Stimulated activated naive CD8-positive, alpha-beta T cell treated with anti-CD3 and anti-CD28 coated beads, Interleukin-15, amount 100 ng/mL, for 72 hours (primary cell): ENCODE data around the gene SDK2.
"Not testable (repeated sequence)": the region's sequence is repeated elsewhere in the genome, so short reads cannot be mapped to it uniquely, and the experiment has no call there.

ENCODE experiments used
- ATAC-seq: fragments of 150-1000 bp; cut with Tn5 transposase; 2 replicates; pipeline ENCODE4 v1.10.0; 2021; ENCODE audit warnings: mild to moderate bottlenecking, moderate library complexity
- DNase-seq, 2 donors: peaks; one replicate each; pipeline ENCODE4 v3.0.0; 2021 to 2022
- H3K27ac Mint-ChIP-seq, 2 donors: one replicate each; pipeline ENCODE4 v1.8.0; 2022; ENCODE audit warnings: mild to moderate bottlenecking in 2 of 2, mixed read lengths in 2 of 2, moderate library complexity in 2 of 2
- H3K27me3 Mint-ChIP-seq: one replicate; pipeline ENCODE4 v1.8.0; 2022; ENCODE audit warnings: mixed read lengths
- H3K4me1 Mint-ChIP-seq: one replicate; pipeline ENCODE4 v1.8.0; 2022; ENCODE audit warnings: mild to moderate bottlenecking, mixed read lengths
- H3K4me3 Mint-ChIP-seq, 2 donors: one replicate each; pipeline ENCODE4 v1.8.0; 2022; ENCODE audit warnings: mild to moderate bottlenecking in 2 of 2, mixed read lengths in 2 of 2, moderate library complexity in 1 of 2
- H3K9me3 Mint-ChIP-seq, 2 donors: one replicate each; pipeline ENCODE4 v1.8.0; 2022; ENCODE audit warnings: mixed read lengths in 2 of 2

SDK2 gene

DNA sequence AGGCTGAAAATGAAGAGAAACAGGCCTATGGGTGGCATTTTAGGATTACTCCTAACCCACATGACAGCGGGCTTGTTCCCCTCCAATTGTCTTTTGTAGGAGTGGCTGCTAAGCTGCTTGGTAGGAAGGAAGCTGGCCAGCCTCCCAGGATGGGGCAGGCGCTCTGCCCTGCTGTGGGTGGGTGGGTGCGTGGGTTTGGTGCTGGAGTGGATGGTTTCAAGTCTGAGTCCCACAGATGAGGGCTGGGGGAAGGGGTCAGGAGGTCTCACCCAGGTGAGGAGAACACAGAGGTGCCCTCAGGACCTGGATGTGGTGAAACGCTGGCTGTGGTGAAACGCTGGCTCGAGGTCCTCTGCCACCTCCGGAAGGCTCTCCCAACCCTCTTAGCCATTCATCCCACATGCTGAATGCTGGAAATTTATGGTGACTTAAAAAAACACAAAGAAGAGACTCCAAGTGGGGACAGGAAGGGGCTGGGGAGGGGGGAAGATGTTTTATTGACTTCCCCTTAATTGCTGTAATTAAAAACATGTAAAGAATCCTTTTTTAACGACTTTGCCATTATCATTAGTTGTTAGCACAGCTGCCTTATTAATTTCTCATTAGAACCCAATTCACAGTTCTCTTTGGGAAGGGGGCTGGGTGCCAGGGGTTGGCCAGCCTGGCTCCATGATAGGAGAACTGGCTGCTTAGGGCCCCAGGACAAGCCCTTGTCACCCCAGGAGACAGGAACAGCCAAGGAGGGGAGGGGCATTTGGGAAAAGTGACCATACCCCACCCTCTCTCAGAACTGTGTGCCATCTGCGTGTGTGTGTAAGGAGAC is 178.9 kb downstream of the SDK2 start:
- no peaks in the 10 kb centered on the region for H3K27me3 Mint-ChIP-seq
- H3K4me3 Mint-ChIP-seq: no peak overlapping the region
- ATAC-seq (no peak), DNase-seq (no peak)
- H3K27ac Mint-ChIP-seq: no peak overlapping the region
- no peaks in the 10 kb centered on the region for H3K4me1 Mint-ChIP-seq
- peaks cover 6 to 8% of the 10 kb centered on the region in 2 donors for H3K9me3 Mint-ChIP-seq

DNA sequence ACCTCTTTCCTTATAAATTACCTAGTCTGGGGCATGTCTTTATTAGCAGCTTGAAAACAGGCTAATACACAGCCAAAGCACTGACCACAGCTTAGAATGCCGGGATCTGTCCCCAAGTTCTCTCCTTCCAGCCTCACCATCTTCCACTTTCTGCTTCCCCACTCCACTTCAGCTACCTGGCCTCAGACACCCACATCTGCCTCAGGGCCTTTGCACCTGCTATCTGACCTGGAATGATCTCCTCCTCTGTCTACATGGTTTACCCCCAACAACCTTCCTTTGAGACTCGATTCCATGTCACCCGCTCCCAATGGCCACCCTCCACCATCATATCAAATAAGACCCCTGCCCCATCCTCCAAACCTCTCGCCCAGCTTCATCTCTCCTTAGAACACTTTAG is 179.8 kb downstream of the SDK2 start:
- Mint-ChIP-seq H3K4me1 (no peaks in the 10 kb centered on the region), H3K4me3 (no peak overlapping the region), H3K27ac (peak overlapping the region in 1 of 2 donors; percentile 59), H3K27me3 (no peaks in the 10 kb centered on the region), H3K9me3 (peaks cover 6 to 8% of the 10 kb centered on the region in 2 donors)
- ATAC-seq: no peak
- DNase-seq: no peak

DNA sequence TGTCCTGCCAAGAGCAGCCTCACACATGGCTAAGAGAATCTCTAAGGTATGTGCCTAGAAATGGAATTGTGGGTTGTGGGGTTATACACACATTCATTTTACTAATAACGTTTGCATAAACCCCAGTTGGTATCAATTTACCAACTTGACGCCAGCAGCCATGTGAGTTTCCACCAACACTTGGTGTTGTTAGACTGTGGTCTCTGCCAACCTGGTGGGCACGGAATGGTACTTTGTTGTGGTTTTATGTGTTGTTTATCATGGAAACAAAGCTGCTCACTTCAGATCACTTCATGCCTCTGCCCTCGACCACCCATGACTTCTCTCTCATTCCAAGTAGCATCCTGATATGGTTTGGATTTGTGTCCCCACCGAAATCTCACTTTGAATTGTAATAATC is 180.4 kb downstream of the SDK2 start:
- Mint-ChIP-seq H3K4me3 (no peak overlapping the region), H3K4me1 (no peaks in the 10 kb centered on the region), H3K27ac (no peak overlapping the region), H3K9me3 (peaks cover 6 to 8% of the 10 kb centered on the region in 2 donors), H3K27me3 (no peaks in the 10 kb centered on the region)
- no peak for ATAC-seq
- no peak for DNase-seq

DNA sequence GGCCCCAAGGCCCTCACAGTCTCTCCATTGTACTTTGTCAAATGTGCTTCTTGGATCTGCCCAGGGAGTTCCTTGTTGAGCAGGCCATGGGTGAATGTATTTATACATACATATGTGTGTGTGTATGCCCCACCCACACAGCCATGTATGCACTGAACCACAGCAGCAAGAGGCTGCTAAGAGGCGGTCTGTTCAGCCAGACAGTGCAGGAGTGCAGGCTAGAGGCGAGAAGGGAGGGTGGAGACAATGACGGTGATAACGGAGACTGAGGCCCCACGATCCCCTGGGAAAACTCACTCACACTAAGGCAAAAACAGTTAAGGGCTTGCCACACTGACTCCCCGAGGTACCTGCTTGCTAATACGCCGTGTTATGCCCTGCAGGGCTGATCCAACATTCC is 181.4 kb downstream of the SDK2 start:
- DNase-seq (no peak), ATAC-seq (no peak)
- Mint-ChIP-seq H3K4me1 (no peaks in the 10 kb centered on the region), H3K4me3 (no peak overlapping the region), H3K9me3 (peaks cover 6 to 8% of the 10 kb centered on the region in 2 donors), H3K27me3 (no peaks in the 10 kb centered on the region), H3K27ac (no peak overlapping the region)

DNA sequence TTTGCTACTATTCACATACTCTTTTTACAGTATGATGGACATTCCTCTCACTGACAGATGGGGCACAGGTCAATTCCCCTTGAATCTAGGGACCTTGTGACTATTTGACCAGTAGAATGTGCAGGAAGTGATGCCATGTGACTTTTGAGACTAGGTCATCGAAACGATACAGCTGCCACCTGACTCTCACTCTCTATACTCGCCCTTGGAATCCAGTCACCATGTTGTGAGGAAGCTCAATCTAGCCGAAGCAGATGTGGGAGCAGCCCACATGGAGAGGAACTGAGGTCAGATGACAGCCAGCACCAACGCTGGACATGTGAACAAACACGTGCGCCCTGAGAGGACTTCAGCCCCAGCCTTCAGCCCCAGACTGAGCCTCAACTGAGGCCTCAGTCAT is 184.3 kb downstream of the SDK2 start:
- H3K4me3 Mint-ChIP-seq: no peak overlapping the region
- DNase-seq (no peak), ATAC-seq (no peak)
- H3K27me3 Mint-ChIP-seq: no peaks in the 10 kb centered on the region
- no peak overlapping the region for H3K27ac Mint-ChIP-seq
- peaks cover 6 to 8% of the 10 kb centered on the region in 2 donors for H3K9me3 Mint-ChIP-seq
- H3K4me1 Mint-ChIP-seq: no peaks in the 10 kb centered on the region

DNA sequence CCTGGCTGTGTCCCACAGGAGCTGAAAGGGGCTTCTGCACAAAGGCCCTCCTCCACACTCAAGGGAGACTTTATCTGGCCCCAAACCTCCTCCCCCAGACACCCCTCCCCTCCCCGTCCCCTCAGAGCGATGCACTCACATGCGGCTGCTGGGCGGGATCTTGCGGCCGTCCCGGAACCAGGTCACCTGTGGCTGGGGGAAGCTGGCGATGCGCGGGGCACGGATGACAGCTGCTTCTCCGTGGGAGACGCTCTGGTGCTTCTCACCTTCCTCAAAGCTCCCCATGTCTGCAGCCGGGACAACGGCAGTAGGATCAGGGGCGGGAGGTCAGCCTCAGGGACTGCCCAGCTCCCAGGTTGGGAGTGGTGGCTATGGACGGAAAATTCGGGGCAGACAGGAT is 188.5 kb downstream of the SDK2 start:
- ATAC-seq (no peak), DNase-seq (no peak)
- H3K4me3 Mint-ChIP-seq: no peak overlapping the region
- H3K9me3 Mint-ChIP-seq: peaks cover 0 to 17% of the 10 kb centered on the region in 2 donors
- no peak overlapping the region for H3K27ac Mint-ChIP-seq
- no peaks in the 10 kb centered on the region for H3K4me1 Mint-ChIP-seq
- no peaks in the 10 kb centered on the region for H3K27me3 Mint-ChIP-seq

DNA sequence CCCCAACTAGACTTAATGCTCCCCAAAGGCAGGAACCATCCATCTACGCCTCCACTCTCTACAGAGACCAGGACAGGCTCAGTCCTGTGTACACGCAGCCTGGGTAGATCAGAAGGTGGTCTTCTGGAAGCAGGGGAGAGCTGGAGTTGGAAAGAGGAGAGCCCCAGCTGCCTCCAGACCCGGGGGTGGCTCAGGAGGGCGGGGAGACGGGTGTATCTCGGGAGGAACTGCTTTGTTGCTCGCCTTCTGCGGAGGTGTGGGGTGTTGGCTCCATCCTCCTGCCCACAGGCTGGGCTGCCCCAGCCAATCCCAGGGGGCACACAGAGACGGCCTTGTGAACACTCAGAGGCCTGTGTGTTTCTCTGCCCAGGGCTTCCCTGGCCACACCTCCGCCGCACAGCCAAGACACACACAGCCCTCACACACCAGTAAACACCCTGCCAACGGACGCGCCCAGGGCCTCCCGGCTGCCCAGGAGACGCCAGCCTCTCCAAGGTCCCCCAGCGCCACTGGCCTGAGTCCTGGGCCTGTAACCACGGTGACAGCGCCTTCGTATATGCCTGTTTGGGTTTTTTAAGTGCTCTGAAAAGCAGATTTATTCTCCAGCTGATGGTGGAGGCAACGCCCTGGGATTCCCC is 189.1 kb downstream of the SDK2 start:
- Mint-ChIP-seq H3K4me3 (no peak overlapping the region), H3K9me3 (peaks cover 0 to 17% of the 10 kb centered on the region in 2 donors), H3K27ac (no peak overlapping the region), H3K4me1 (no peaks in the 10 kb centered on the region), H3K27me3 (no peaks in the 10 kb centered on the region)
- DNase-seq (no peak), ATAC-seq (no peak)

DNA sequence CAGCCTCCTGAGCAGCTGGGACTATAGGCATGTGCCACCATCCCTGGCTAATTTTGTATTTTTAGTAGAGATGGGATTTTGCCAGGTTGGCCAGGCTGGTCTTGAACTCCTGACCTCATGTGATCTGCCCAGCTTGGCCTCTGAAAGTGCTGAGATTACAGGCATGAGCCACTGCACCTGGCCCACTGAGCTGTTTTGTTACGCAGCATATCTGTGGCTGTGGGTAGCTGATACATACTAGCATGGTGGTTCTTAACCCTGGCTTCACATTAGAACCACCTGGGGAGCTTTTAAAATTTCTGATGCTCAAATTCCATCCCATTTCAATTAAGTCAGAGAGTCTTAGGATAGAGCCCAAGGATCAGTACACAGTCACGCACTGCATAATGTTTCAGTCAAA is 190.8 kb downstream of the SDK2 start:
- not testable (repeated sequence) for H3K4me3 Mint-ChIP-seq, H3K27me3 Mint-ChIP-seq, ATAC-seq, H3K4me1 Mint-ChIP-seq, DNase-seq
- H3K27ac Mint-ChIP-seq: peak overlapping the region in 1 of 2 donors; percentile 76
- H3K9me3 Mint-ChIP-seq: peaks cover 0 to 17% of the 10 kb centered on the region in 2 donors

DNA sequence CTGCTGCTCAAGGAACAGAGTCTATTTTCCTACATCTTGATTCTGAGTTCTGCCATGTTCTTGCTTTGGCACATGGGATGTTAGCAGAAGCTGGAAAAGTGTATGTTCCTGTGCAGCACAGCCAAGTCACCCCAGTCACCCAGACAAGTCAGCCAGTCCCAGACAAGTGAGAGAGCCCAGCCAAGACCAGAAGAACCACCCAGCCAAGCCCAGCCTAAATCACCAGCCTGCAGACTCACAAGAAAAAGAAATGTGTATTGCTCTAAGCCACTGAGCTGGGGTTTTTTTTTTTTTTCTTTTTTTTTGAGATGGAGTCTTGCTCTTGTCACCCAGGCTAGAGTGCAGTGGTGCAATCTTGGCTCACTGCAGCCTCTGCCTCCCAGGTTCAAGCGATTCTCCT is 191.2 kb downstream of the SDK2 start:
- no peak for DNase-seq
- H3K27me3 Mint-ChIP-seq: no peaks in the 10 kb centered on the region
- no peak overlapping the region for H3K27ac Mint-ChIP-seq
- H3K9me3 Mint-ChIP-seq: peaks cover 0 to 17% of the 10 kb centered on the region in 2 donors
- ATAC-seq: no peak
- H3K4me1 Mint-ChIP-seq: no peaks in the 10 kb centered on the region
- no peak overlapping the region for H3K4me3 Mint-ChIP-seq

DNA sequence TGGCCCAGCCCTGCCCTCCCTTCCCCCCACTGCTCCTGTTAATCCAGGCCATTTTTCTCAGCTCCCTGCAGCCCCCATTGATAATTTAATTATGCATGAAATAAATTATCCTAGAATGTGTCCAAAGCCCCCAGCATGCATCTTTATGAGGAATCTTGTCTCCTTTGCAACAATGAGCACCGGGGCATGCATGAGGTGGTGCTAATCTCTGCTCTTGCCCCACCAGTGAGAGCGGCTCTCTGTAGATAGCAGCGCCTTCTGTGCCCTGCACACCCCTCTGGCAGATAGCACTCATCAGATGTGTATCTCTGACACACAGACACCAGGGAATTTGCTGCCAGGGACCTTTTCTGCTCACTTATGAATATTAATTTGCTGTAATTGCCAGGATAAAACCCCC is 192.2 kb downstream of the SDK2 start:
- H3K27me3 Mint-ChIP-seq: no peaks in the 10 kb centered on the region
- peaks cover 0 to 17% of the 10 kb centered on the region in 2 donors for H3K9me3 Mint-ChIP-seq
- H3K4me1 Mint-ChIP-seq: no peaks in the 10 kb centered on the region
- H3K4me3 Mint-ChIP-seq: no peak overlapping the region
- ATAC-seq (no peak), DNase-seq (no peak)
- no peak overlapping the region for H3K27ac Mint-ChIP-seq

DNA sequence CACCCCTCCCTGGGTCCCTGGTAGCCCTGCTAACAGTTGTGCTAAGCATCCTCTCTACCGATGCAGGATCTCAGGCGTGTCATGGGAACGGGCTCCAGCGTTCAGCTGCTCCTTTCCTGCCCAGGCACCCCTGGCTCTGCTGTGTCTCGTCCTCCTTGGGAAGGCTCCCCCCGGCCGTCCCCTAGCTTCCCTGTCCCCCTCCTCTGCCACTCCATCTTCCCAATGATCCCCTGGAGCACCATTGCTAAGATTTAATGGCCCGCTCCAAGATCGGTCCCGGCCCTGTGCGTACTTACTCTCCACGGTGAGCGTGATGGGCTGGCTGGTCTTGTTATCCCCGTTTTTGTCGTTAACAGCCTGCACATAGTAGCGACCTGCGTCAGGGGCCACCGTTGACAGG is 196.9 kb downstream of the SDK2 start:
- H3K27me3 Mint-ChIP-seq: no peaks in the 10 kb centered on the region
- DNase-seq (no peak), ATAC-seq (no peak)
- no peak overlapping the region for H3K4me3 Mint-ChIP-seq
- no peaks in the 10 kb centered on the region for H3K4me1 Mint-ChIP-seq
- peak overlapping the region; percentile 12 to 34 for H3K27ac Mint-ChIP-seq
- H3K9me3 Mint-ChIP-seq: peaks cover 0 to 4% of the 10 kb centered on the region in 2 donors

DNA sequence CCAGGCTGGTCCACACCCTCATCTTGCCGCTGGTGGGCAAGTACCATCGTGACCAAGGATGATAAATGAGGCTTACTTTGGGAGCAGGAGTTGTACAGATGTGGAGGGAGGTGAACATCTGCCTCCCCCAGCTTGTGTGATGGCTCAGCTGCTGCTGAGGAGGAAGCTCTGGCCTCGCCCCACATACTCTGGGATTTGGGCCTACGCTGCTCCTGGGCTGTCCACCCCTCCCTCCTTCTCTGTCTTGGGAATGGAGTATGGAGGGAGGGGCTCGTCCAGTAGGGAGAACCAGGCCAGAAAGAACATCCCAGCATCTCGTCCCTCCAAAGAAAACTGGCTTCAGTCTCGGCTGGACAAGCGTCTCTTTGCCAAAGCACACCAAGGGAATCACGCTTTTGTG is 197.6 kb downstream of the SDK2 start:
- Mint-ChIP-seq H3K4me3 (no peak overlapping the region), H3K27ac (peak overlapping the region in 1 of 2 donors; percentile 5), H3K9me3 (no peaks in the 10 kb centered on the region)

DNA sequence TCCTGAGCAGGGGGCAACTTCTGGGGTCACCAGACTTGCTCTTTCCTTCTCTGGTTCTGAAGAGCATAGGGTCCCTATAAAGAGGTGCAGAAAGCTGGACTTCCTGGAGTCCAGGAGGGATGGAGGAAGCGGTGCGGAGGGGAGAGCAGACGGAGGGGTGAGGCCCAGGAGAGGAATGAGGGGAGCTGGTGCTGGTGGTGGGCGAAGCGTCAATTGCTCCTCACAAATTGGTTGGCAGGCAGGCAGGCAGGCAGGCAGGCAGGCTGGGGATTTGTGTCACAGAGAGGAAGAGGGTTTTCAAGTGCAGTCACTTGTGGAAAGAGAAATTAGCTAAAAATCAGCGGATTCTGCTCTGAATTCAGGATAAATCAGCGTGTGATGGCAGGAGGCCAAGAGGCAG is 198.8 kb downstream of the SDK2 start:
- Mint-ChIP-seq H3K27me3 (no peaks in the 10 kb centered on the region), H3K9me3 (no peaks in the 10 kb centered on the region), H3K4me1 (no peaks in the 10 kb centered on the region), H3K4me3 (no peak overlapping the region), H3K27ac (no peak overlapping the region)
- DNase-seq (no peak), ATAC-seq (no peak)

More for the DNA sequence above, 197.6 kb downstream of the SDK2 start:
- no peak for DNase-seq
- H3K4me1 Mint-ChIP-seq: no peaks in the 10 kb centered on the region
- no peak for ATAC-seq
- no peaks in the 10 kb centered on the region for H3K27me3 Mint-ChIP-seq

DNA sequence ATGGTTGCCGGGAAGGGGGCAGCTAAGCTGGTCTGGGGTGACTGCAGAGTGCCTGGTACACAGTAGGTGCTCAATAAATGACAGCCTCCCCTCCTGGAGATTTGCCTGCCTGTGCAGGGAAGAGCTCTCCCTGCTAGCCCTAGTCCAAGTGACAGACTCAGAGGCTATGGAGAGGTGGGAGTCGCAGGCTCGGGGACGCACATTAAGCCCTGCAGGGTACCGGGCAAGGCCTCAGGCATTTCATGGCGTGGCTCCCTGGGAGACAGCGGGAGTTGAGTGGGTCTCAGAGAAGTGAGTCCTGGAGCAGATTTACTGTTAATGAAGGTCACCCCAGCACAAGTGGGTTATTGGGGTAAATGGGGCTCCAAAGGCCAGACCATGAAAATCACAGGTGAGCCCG is 200.2 kb downstream of the SDK2 start:
- H3K4me3 Mint-ChIP-seq: no peak overlapping the region
- H3K4me1 Mint-ChIP-seq: no peaks in the 10 kb centered on the region
- H3K27me3 Mint-ChIP-seq: no peaks in the 10 kb centered on the region
- H3K9me3 Mint-ChIP-seq: no peaks in the 10 kb centered on the region
- DNase-seq: no peak
- no peak overlapping the region for H3K27ac Mint-ChIP-seq
- ATAC-seq: no peak

DNA sequence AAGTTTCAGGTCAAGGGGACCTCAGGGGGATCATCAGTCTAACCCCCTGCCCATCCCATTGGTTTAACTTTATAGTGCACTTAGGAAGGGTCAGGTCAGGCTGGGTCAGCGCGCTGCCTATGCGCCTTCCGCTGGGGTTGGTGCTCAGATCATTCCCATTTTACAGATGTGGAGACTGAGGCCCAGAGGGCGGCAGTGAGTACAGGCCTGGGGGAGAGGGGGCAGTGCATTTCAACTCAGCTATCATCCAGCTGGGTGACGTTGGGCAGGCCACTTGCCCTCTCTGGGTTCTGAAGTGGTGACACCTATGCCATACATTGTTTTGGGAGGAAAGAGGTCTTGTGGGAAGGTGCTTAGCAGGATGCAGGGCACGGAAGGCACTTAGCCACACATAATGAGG is 204.6 kb downstream of the SDK2 start:
- Mint-ChIP-seq H3K4me1 (no peaks in the 10 kb centered on the region), H3K9me3 (no peaks in the 10 kb centered on the region), H3K27ac (no peak overlapping the region), H3K27me3 (no peaks in the 10 kb centered on the region), H3K4me3 (no peak overlapping the region)
- ATAC-seq: no peak
- no peak for DNase-seq

DNA sequence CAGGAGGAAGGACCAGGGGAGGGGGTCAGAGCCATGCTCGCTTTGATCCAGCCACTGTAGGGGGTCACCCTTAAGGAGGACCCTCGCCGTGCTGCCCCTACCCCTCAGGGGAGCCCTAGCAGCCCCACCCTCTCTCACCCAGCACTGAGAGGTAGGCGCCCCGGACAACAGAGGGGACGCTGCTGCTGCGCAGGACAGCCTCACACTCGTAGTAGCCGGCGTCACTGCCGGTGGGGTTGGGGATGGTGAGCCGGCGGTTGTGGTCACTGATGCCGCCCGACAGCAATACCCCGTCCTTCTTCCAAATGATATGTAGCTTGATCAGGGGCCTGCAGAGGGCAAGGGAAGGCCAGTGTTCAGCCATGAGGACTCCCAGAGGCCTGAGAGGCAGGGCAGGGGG is 206.4 kb downstream of the SDK2 start:
- H3K9me3 Mint-ChIP-seq: no peaks in the 10 kb centered on the region
- H3K27me3 Mint-ChIP-seq: no peaks in the 10 kb centered on the region
- no peak overlapping the region for H3K27ac Mint-ChIP-seq
- H3K4me3 Mint-ChIP-seq: no peak overlapping the region
- ATAC-seq (peak; percentile 50), DNase-seq (no peak)
- no peaks in the 10 kb centered on the region for H3K4me1 Mint-ChIP-seq
